GM12873 (cell line): Measurements from ENCODE around the gene TUBA1A.

Source experiments
- CTCF ChIP-seq: IDR thresholded peaks from 2 replicates; pipeline ENCODE4 v1.5.1; 2012; ENCODE audit warnings: low read depth, mild to moderate bottlenecking, moderate library complexity, low read length, control low read depth; ENCODE audit not compliant: insufficient read depth; ENCODE audit errors: missing control alignments

TUBA1A gene

GRCh38 chr12:49219417-49220026 is 30.6 kb upstream of the TUBA1A start:
- TF ChIP-seq CTCF, result no peak

DNA sequence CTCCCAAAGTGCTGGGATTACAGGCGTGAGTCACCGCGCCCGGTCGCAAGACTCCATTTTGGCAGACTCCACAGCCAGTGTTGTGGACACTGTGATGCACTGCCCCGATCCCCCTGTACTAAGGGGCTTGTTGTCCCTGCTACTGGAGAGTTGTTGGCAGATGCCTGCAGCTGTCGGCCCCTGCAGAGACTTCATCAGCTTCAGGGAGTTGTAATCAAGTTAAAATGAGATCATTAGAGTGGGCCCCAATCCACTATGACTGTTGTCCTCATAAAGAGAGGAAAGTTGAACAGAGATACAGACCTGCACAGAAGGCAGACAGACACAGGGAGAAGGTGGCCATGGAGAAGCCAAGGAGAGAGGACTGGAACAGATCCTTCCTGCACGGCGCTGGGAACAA is 23.7 kb upstream of the TUBA1A start:
- no peak for TF ChIP-seq CTCF

GRCh38 chr12:49208676-49209075 is 19.8 kb upstream of the TUBA1A start:
- TF ChIP-seq CTCF, result no peak

- no peak for TF ChIP-seq CTCF
These were observed 19.3 kb upstream of the TUBA1A start for GRCh38 chr12:49208146-49208545.

GRCh38 chr12:49206389-49206788 is 17.5 kb upstream of the TUBA1A start:
- TF ChIP-seq CTCF, result no peak

DNA sequence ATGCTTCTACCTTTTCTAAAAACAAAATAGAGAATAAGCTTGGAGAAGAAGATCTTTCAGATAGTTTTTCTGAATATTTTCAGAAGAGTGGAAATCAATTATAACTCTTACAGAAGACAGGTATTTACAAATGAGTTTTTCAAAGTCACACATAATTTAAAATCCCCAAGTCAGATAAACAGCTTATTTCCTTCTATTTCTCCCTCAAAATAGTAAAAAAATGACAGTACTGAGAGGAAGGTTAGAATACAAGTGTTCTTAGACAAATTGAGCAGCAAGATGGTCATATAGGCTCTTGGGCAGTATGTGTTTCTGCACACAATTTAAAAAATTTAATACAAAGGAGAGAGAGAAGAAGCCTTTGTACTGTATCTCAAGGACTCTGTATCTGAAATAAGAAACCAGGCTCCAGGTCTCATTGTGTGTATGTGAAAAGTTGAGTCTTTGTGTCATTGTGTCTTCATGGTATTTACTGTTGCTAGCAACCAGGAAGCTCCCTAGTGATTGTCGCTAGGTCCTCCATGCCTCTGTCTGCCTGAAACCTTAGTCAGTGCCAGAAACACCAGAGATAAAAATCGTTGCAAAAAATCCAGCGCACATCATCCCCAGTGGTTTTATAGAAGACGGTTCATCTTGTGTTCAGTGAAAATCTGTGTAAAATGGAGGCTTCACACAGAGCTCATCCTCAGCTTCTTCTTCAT is 12.9 kb upstream of the TUBA1A start:
- TF ChIP-seq CTCF, result no peak

- TF ChIP-seq CTCF, result no peak
These were observed 12.2 kb upstream of the TUBA1A start for GRCh38 chr12:49200919-49201594.
